ENCODE data around the gene MPP3. TPM values are rescaled to one million over a fixed set of nuclear protein-coding genes. Genes with fewer than 3 reads are reported as not detected.

Gene MPP3
- total and polyA plus RNA-seq, 9 of the 15 experiments (the other 6 are each of a cell fraction or from before 2014, with no cell fraction given): 0.41 to 10.4 (median 4.5) TPM

- TF ChIP-seq ZFP91 (CRISPR knock-in tag; IDR thresholded peaks at IDR 0.05) (no peak), BHLHE40 (IDR thresholded peaks at IDR 0.05; ENCODE audit: low read length) (peak; percentile 64), EGR1 (conservative IDR thresholded peaks at IDR 0.05) (peak; percentile 63), TFAP4 (CRISPR knock-in tag; IDR thresholded peaks at IDR 0.05; ENCODE audit: borderline replicate concordance) (peak; percentile 21; the same call in 1 of the 2 replicates), MEF2D (tag; conservative IDR thresholded peaks at IDR 0.05; ENCODE audit: low read depth) (no peak), E2F6 (IDR thresholded peaks at IDR 0.05; ENCODE audit: borderline replicate concordance in 1 of 2, extremely low read depth in 1 of 2, insufficient read depth in 1 of 2, insufficient read length in 1 of 2, low read depth in 1 of 2, low read length in 1 of 2, poor library complexity in 1 of 2, severe bottlenecking in 1 of 2) (peak in 1 of 2 experiments; percentile 49), USF1 (CRISPR knock-in tag; IDR thresholded peaks at IDR 0.05) (peak; percentile 43)
Observed at GRCh38 chr17:43758497-43759174, 74.3 kb downstream of the MPP3 start, which contains the start of gene SOST (continued).

All from K562 (cell line).